ENCODE data around the gene F8.

DNA sequence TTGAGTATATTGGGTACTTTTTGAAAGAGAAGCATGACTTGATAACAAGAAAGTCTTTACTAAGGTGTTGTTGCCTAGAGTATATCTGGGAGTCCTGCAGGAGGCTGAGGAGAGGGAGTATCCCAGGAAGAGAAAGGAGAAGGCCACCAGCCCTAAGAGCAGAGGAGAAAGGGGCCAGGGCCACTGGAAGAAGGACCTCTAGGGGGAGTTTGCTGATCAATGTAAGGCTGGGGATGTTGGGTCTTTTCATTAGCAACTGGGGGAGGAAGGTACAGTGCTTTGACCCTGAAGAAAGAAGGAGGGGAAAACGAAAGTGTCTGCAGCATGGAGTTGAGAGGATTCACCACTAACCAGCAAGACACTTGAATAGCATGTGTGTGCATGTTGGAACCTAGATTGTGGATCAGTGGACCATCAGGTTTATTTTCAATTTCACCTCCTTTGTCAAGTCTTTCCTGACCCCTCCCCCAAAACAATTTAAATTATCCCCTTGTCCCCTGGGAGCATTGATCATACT lies 192.5 kb downstream of the F8 start:
- TF ChIP-seq, protein P1, sequence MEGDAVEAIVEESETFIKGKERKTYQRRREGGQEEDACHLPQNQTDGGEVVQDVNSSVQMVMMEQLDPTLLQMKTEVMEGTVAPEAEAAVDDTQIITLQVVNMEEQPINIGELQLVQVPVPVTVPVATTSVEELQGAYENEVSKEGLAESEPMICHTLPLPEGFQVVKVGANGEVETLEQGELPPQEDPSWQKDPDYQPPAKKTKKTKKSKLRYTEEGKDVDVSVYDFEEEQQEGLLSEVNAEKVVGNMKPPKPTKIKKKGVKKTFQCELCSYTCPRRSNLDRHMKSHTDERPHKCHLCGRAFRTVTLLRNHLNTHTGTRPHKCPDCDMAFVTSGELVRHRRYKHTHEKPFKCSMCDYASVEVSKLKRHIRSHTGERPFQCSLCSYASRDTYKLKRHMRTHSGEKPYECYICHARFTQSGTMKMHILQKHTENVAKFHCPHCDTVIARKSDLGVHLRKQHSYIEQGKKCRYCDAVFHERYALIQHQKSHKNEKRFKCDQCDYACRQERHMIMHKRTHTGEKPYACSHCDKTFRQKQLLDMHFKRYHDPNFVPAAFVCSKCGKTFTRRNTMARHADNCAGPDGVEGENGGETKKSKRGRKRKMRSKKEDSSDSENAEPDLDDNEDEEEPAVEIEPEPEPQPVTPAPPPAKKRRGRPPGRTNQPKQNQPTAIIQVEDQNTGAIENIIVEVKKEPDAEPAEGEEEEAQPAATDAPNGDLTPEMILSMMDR (IDR thresholded peaks at IDR 0.05), result no peak
- no peak for TF ChIP-seq EP300 (IDR thresholded peaks at IDR 0.05)
- no peak for TF ChIP-seq POLR2A (IDR thresholded peaks at IDR 0.05)
